HepG2 (cell line): ENCODE results near the gene DIAPH1. TPM values are rescaled to one million over a fixed set of nuclear protein-coding genes. Genes with fewer than 3 reads are reported as not detected.

Experiments used
- ATAD3A ChIP-seq: sonication (generic); formaldehyde crosslinking; IDR thresholded peaks from 2 replicates; pipeline ENCODE4 v1.4.0; 2020; ENCODE audit warnings: missing genetic modification reagents
- FOXA1 ChIP-seq, 2 experiments: fragments of 450-650 bp in 1 of 2; sonication (generic) in 1 of 2; formaldehyde crosslinking in 1 of 2; IDR thresholded peaks; 2 replicates each; pipeline versions ENCODE4 v1.4.0 to v1.6.1; 2016 to 2020; ENCODE audit warnings: missing genetic modification reagents in 1 of 2
- HCFC1 ChIP-seq: fragments of 150-350 bp; IDR thresholded peaks from 2 replicates; pipeline ENCODE4 v1.6.1; 2014; ENCODE audit warnings: low read depth, low read length
- MAFG ChIP-seq: sonication (generic); formaldehyde crosslinking; IDR thresholded peaks from 2 replicates; pipeline ENCODE4 v1.5.1; 2020; ENCODE audit warnings: mild to moderate bottlenecking, missing genetic modification reagents
- MTA1 ChIP-seq: sonication (generic); formaldehyde crosslinking; IDR thresholded peaks from 2 replicates; pipeline ENCODE4 v1.4.0; 2020; ENCODE audit warnings: missing genetic modification reagents, mild to moderate bottlenecking, borderline replicate concordance
- MTA3 ChIP-seq: sonication (generic); formaldehyde crosslinking; IDR thresholded peaks from 2 replicates; pipeline ENCODE4 v1.4.0; 2020; ENCODE audit warnings: missing genetic modification reagents
- RFXAP ChIP-seq: sonication (generic); formaldehyde crosslinking; IDR thresholded peaks from 2 replicates; pipeline ENCODE4 v1.4.0; 2020; ENCODE audit warnings: missing genetic modification reagents, borderline replicate concordance
- RNF219 ChIP-seq: sonication (generic); formaldehyde crosslinking; IDR thresholded peaks from 2 replicates; pipeline ENCODE4 v1.5.0; 2020; ENCODE audit warnings: mild to moderate bottlenecking, missing genetic modification reagents
- SRF ChIP-seq: IDR thresholded peaks from 2 replicates; pipeline ENCODE4 v1.6.1; 2011; ENCODE audit warnings: mild to moderate bottlenecking, low read depth, low read length, moderate library complexity
- TARDBP ChIP-seq: sonication (generic); formaldehyde crosslinking; IDR thresholded peaks from 2 replicates; pipeline ENCODE4 v1.8.0; 2022; ENCODE audit warnings: mild to moderate bottlenecking, missing genetic modification reagents
- TBL1XR1 ChIP-seq: fragments of 150-350 bp; IDR thresholded peaks from 2 replicates; pipeline ENCODE4 v1.6.1; 2014; ENCODE audit warnings: borderline replicate concordance, low read length; ENCODE audit not compliant: partially characterized antibody
- ZBTB21 ChIP-seq: sonication (generic); formaldehyde crosslinking; IDR thresholded peaks from 2 replicates; pipeline ENCODE4 v1.4.0; 2020; ENCODE audit warnings: missing genetic modification reagents
- ZNF224 ChIP-seq: sonication (generic); formaldehyde crosslinking; IDR thresholded peaks from 2 replicates; pipeline ENCODE4 v1.5.0; 2020; ENCODE audit warnings: mild to moderate bottlenecking, missing genetic modification reagents
- ZNF282 ChIP-seq: fragments of 450-650 bp; IDR thresholded peaks from 2 replicates; pipeline ENCODE4 v1.6.1; 2018; ENCODE audit not compliant: partially characterized antibody
- ZNF30 ChIP-seq: sonication (generic); formaldehyde crosslinking; IDR thresholded peaks from 2 replicates; pipeline ENCODE4 v1.5.0; 2020; ENCODE audit warnings: mild to moderate bottlenecking, missing genetic modification reagents
- ZNF383 ChIP-seq: sonication (generic); formaldehyde crosslinking; IDR thresholded peaks from 2 replicates; pipeline ENCODE4 v1.4.0; 2020; ENCODE audit warnings: missing genetic modification reagents, mild to moderate bottlenecking, borderline replicate concordance
- ZNF431 ChIP-seq: sonication (generic); formaldehyde crosslinking; IDR thresholded peaks from 2 replicates; pipeline ENCODE4 v1.9.0; 2022; ENCODE audit warnings: missing genetic modification reagents, low read depth, mild to moderate bottlenecking, borderline replicate concordance
- ZNF441 ChIP-seq: sonication (generic); formaldehyde crosslinking; IDR thresholded peaks from 2 replicates; pipeline ENCODE4 v1.7.0; 2021; ENCODE audit warnings: missing genetic modification reagents, borderline replicate concordance
- ZNF607 ChIP-seq: sonication (generic); formaldehyde crosslinking; IDR thresholded peaks from 2 replicates; pipeline ENCODE4 v1.5.1; 2020; ENCODE audit warnings: missing genetic modification reagents, mild to moderate bottlenecking, borderline replicate concordance
- ZNF619 ChIP-seq: sonication (generic); formaldehyde crosslinking; IDR thresholded peaks from 2 replicates; pipeline ENCODE4 v1.4.0; 2020; ENCODE audit warnings: mild to moderate bottlenecking, missing genetic modification reagents
- polyA plus RNA-seq, 8 experiments: library from polyadenylated mRNA; depleted of rRNA in 3 of 8; stranded (reverse) in 7 of 8; unstranded in 1 of 8; fragments of >200 nt; fragmentation: Illumina TruSeq in 4 of 8; extraction: Trizol in 4 of 8; gene quantifications; 2 replicates each; pipeline versions ENCODE4 v1.2.1 to v1.2.3, GENCODE V29; 2011 to 2016; ENCODE audit warnings: low read depth in 4 of 8, missing spikeins in 1 of 8, mixed read lengths in 1 of 8; ENCODE audit not compliant: insufficient read depth in 1 of 8
- total RNA-seq, 5 experiments: library from RNA; depleted of rRNA; stranded (reverse); fragments of >200 nt; fragmentation: Illumina TruSeq; extraction: Trizol; gene quantifications; 2 replicates each; pipeline ENCODE4 v1.2.3, GENCODE V29; 2016; ENCODE audit warnings: low read depth in 1 of 5
- TF ChIP-seq, protein P1 (sequence below): sonication (generic); formaldehyde crosslinking; IDR thresholded peaks from 2 replicates; pipeline ENCODE4 v1.4.0; 2020; ENCODE audit warnings: mild to moderate bottlenecking, missing genetic modification reagents
- TF ChIP-seq, protein P2 (sequence below): sonication (generic); formaldehyde crosslinking; IDR thresholded peaks from 2 replicates; pipeline ENCODE4 v1.8.1; 2022; ENCODE audit warnings: mild to moderate bottlenecking, missing genetic modification reagents

Gene DIAPH1
- total and polyA plus RNA-seq, 2 of the 13 experiments (the other 11 are each of a cell fraction or from before 2014, with no cell fraction given): 25.1 to 33.9 TPM

DNA sequence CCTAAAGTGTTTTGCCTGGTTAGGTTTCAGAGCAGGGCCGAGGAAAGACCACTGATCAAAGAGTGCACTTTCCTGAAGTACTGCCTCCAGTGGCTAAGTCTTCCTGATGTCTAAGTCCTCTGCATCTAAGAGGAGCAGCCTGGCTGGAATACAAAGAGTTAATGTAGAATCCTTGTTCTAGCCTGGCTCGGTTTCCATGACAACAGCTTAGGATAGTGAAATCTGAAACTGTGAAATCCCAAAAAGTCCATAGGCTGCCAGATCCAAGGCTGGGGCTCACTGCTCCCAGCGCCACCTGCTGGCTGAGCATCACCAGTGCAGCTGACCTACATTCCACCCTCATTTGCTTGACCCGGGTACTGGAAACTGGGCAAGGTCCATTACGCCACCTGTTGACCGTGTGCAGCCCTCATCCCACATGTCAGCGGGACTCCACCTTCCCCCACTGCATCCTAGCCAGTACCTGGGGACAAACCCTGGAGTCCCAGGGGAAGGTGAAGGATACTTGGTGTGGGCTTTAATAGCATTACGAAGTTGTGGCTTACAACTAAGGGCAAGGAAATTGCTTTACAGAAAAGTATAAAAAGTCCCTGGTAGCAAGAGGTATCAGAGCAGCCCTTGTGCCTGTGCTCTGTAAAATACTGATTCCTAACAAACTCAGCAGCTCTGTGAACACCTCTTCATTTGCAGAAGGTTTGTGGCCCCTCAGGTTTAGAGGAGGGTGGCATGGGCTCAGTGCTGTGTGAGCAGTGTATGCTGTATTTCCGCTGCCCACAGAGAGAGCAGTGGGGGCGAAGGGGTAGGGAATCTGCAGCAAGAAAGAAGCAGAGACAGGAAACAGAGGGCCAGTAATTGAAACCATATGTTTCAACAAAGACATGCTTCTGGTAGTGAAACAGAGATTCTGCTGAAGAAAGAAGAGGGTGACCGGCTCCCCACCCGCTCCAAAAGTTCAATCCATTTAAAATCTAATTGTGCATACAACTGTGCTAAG is 93.9 kb downstream of the DIAPH1 start (continued):
- TF ChIP-seq ATAD3A (CRISPR knock-in tag): no peak
- no peak for TF ChIP-seq MTA3 (CRISPR knock-in tag)
- TF ChIP-seq MAFG (CRISPR knock-in tag): no peak
- no peak for TF ChIP-seq SRF
- no peak for TF ChIP-seq TARDBP (CRISPR knock-in tag)
- no peak for TF ChIP-seq FOXA1 (IDR thresholded peaks at IDR 0.05)
- TF ChIP-seq FOXA1 (CRISPR knock-in tag; IDR thresholded peaks at IDR 0.05): peak; percentile 52
- TF ChIP-seq, protein P1, sequence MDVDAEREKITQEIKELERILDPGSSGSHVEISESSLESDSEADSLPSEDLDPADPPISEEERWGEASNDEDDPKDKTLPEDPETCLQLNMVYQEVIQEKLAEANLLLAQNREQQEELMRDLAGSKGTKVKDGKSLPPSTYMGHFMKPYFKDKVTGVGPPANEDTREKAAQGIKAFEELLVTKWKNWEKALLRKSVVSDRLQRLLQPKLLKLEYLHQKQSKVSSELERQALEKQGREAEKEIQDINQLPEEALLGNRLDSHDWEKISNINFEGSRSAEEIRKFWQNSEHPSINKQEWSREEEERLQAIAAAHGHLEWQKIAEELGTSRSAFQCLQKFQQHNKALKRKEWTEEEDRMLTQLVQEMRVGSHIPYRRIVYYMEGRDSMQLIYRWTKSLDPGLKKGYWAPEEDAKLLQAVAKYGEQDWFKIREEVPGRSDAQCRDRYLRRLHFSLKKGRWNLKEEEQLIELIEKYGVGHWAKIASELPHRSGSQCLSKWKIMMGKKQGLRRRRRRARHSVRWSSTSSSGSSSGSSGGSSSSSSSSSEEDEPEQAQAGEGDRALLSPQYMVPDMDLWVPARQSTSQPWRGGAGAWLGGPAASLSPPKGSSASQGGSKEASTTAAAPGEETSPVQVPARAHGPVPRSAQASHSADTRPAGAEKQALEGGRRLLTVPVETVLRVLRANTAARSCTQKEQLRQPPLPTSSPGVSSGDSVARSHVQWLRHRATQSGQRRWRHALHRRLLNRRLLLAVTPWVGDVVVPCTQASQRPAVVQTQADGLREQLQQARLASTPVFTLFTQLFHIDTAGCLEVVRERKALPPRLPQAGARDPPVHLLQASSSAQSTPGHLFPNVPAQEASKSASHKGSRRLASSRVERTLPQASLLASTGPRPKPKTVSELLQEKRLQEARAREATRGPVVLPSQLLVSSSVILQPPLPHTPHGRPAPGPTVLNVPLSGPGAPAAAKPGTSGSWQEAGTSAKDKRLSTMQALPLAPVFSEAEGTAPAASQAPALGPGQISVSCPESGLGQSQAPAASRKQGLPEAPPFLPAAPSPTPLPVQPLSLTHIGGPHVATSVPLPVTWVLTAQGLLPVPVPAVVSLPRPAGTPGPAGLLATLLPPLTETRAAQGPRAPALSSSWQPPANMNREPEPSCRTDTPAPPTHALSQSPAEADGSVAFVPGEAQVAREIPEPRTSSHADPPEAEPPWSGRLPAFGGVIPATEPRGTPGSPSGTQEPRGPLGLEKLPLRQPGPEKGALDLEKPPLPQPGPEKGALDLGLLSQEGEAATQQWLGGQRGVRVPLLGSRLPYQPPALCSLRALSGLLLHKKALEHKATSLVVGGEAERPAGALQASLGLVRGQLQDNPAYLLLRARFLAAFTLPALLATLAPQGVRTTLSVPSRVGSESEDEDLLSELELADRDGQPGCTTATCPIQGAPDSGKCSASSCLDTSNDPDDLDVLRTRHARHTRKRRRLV: no peak
- no peak for TF ChIP-seq ZNF607 (CRISPR knock-in tag)
- no peak for TF ChIP-seq ZNF383 (CRISPR knock-in tag)
- TF ChIP-seq ZNF282: no peak
- TF ChIP-seq ZNF30: no peak
- no peak for TF ChIP-seq TBL1XR1
- TF ChIP-seq MTA1: no peak
- 0 out of 2 replicates have a peak, but pooled peaks have one; percentile 73 for TF ChIP-seq ZNF224 (CRISPR knock-in tag)
- TF ChIP-seq ZBTB21: no peak
- TF ChIP-seq HCFC1: peak; percentile 35; the same call in 1 of the 2 replicates
- TF ChIP-seq ZNF441 (CRISPR knock-in tag): no peak
- TF ChIP-seq, protein P2, sequence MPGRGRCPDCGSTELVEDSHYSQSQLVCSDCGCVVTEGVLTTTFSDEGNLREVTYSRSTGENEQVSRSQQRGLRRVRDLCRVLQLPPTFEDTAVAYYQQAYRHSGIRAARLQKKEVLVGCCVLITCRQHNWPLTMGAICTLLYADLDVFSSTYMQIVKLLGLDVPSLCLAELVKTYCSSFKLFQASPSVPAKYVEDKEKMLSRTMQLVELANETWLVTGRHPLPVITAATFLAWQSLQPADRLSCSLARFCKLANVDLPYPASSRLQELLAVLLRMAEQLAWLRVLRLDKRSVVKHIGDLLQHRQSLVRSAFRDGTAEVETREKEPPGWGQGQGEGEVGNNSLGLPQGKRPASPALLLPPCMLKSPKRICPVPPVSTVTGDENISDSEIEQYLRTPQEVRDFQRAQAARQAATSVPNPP (CRISPR knock-in tag): no peak
- no peak for TF ChIP-seq ZNF619 (CRISPR knock-in tag)
- no peak for TF ChIP-seq RNF219 (CRISPR knock-in tag)
- no peak for TF ChIP-seq ZNF431 (CRISPR knock-in tag)
- peak; percentile 68; the same call in 1 of the 2 replicates for TF ChIP-seq RFXAP (CRISPR knock-in tag)
